ENCODE data around the gene CES5A. TPM values are rescaled to one million over a fixed set of nuclear protein-coding genes. Genes with fewer than 3 reads are reported as not detected.
"Not testable (repeated sequence)": the region's sequence is repeated elsewhere in the genome, so short reads cannot be mapped to it uniquely, and the experiment has no call there.

CES5A gene
- total RNA-seq, 6 donors from 2014 or later, result not detected

- TF ChIP-seq POLR2AphosphoS5 (IDR thresholded peaks at IDR 0.05), result no peak
- TF ChIP-seq, protein P1, sequence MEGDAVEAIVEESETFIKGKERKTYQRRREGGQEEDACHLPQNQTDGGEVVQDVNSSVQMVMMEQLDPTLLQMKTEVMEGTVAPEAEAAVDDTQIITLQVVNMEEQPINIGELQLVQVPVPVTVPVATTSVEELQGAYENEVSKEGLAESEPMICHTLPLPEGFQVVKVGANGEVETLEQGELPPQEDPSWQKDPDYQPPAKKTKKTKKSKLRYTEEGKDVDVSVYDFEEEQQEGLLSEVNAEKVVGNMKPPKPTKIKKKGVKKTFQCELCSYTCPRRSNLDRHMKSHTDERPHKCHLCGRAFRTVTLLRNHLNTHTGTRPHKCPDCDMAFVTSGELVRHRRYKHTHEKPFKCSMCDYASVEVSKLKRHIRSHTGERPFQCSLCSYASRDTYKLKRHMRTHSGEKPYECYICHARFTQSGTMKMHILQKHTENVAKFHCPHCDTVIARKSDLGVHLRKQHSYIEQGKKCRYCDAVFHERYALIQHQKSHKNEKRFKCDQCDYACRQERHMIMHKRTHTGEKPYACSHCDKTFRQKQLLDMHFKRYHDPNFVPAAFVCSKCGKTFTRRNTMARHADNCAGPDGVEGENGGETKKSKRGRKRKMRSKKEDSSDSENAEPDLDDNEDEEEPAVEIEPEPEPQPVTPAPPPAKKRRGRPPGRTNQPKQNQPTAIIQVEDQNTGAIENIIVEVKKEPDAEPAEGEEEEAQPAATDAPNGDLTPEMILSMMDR (IDR thresholded peaks at IDR 0.05), result no peak
- TF ChIP-seq POLR2A (IDR thresholded peaks at IDR 0.05), result no peak
- no peak for TF ChIP-seq EP300 (IDR thresholded peaks at IDR 0.05)
- Histone ChIP-seq H3K4me1 (no peaks in the 10 kb centered on the region), H3K36me3 (no peaks in the 10 kb centered on the region), H3K9me3 (no peaks in the 10 kb centered on the region), H3K27me3 (no peaks in the 10 kb centered on the region), H3K27ac (no peak overlapping the region), H3K4me3 (no peak overlapping the region)
- 54 to 74% methylated on average over 6 of the region's 6 CpGs for WGBS, 2 donors
- no peak for DNase-seq
- no peak for ATAC-seq (ENCODE audit: low FRiP score in 2 of 2)
Measured at GRCh38 chr16:55914383-55914782, 39.2 kb upstream of the CES5A start.

DNA sequence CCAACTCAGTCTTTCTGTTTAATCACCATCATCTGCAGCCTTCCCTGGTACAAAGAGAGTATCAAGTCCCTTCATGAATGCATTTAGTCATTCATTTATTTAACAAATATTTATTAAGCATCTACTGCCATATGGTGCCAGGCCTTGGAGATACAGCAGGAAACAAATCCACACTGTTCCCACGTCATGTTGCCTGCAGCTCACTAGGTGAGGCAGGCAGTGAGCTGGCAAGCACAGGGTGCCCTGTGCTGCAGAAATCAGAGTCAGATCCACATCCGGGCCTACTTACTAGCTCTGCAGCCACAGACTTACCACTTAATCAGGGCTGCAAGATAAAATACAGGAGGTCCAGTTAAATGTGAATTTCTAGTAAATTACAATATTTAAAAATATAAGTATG, 38.5 kb upstream of the CES5A start:
- DNase-seq (no peak), ATAC-seq (ENCODE audit: low FRiP score in 2 of 2) (no peak)
- H3K4me3 ChIP-seq, result no peak overlapping the region
- H3K27me3 ChIP-seq, result no peaks in the 10 kb centered on the region
- H3K9me3 ChIP-seq, result no peaks in the 10 kb centered on the region
- WGBS, 2 donors, result 68 to 74% methylated on average over 2 of the region's 2 CpGs
- H3K36me3 ChIP-seq, result no peaks in the 10 kb centered on the region
- H3K27ac ChIP-seq, result no peak overlapping the region
- H3K4me1 ChIP-seq, result no peaks in the 10 kb centered on the region
- TF ChIP-seq POLR2A (IDR thresholded peaks at IDR 0.05), result no peak
- TF ChIP-seq POLR2AphosphoS5 (IDR thresholded peaks at IDR 0.05), result no peak
- no peak for TF ChIP-seq EP300 (IDR thresholded peaks at IDR 0.05)
- TF ChIP-seq, protein P1 (IDR thresholded peaks at IDR 0.05), result no peak

DNA sequence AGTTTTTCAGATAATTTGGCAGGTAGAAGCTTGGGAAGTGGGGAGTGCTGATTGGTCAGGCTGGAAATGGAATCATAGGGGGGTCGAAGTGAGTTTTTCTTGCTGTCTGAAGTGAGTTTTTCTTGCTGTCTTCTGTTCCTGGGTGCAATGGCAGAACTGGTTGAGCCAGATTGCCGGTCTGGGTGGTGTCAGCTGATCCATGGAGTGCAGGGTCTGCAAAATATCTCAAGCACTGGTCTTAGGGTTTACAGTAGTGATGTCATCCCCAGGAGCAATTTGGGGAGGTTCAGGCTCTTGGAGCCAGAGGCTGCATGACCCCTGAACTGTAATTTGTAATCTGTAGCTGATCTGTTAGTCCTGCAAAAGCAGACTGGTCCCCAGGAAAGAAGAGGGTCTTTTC, 37.9 kb upstream of the CES5A start:
- H3K4me1 ChIP-seq; H3K36me3 ChIP-seq; DNase-seq; H3K27ac ChIP-seq; H3K4me3 ChIP-seq; ATAC-seq (ENCODE audit: low FRiP score in 2 of 2); H3K9me3 ChIP-seq; H3K27me3 ChIP-seq: not testable (repeated sequence)
- 38 to 54% methylated on average over 1 to 2 of the region's 2 CpGs for WGBS, 2 donors

GRCh38 chr16:55912022-55912421, 36.8 kb upstream of the CES5A start:
- Histone ChIP-seq H3K9me3 (no peaks in the 10 kb centered on the region), H3K27ac (no peak overlapping the region), H3K36me3 (no peaks in the 10 kb centered on the region), H3K27me3 (no peaks in the 10 kb centered on the region), H3K4me1 (no peaks in the 10 kb centered on the region), H3K4me3 (no peak overlapping the region)
- DNase-seq, result no peak
- no peak for ATAC-seq (ENCODE audit: low FRiP score in 2 of 2)
- WGBS, 2 donors, result 79 to 84% methylated on average over 9 of the region's 9 CpGs
- TF ChIP-seq EP300 (IDR thresholded peaks at IDR 0.05) (no peak), POLR2AphosphoS5 (IDR thresholded peaks at IDR 0.05) (no peak), POLR2A (IDR thresholded peaks at IDR 0.05) (no peak)
- TF ChIP-seq, protein P1 (IDR thresholded peaks at IDR 0.05), result no peak

GRCh38 chr16:55911616-55912015, 36.4 kb upstream of the CES5A start:
- no peaks in the 10 kb centered on the region for H3K9me3 ChIP-seq
- ATAC-seq (ENCODE audit: low FRiP score in 2 of 2) (no peak), DNase-seq (no peak)
- no peak overlapping the region for H3K4me3 ChIP-seq
- no peaks in the 10 kb centered on the region for H3K36me3 ChIP-seq
- no peak overlapping the region for H3K27ac ChIP-seq
- 77 to 87% methylated on average over 2 of the region's 2 CpGs for WGBS, 2 donors
- TF ChIP-seq, protein P1 (IDR thresholded peaks at IDR 0.05), result no peak
- TF ChIP-seq POLR2A (IDR thresholded peaks at IDR 0.05) (no peak), EP300 (IDR thresholded peaks at IDR 0.05) (no peak), POLR2AphosphoS5 (IDR thresholded peaks at IDR 0.05) (no peak)
- no peaks in the 10 kb centered on the region for H3K4me1 ChIP-seq
- no peaks in the 10 kb centered on the region for H3K27me3 ChIP-seq
